HS-27A (cell line): ENCODE results near the gene GNG12.
A peak's percentile ranks its signal among the peaks of the same experiment; 100 is the strongest.
"Not testable (repeated sequence)": the region's sequence is repeated elsewhere in the genome, so short reads cannot be mapped to it uniquely, and the experiment has no call there.

Experiments used
- DNase-seq: peaks from one replicate; pipeline ENCODE4 v3.0.0-alpha.2; 2012; ENCODE audit warnings: low read depth, missing footprints

GNG12 gene

DNA sequence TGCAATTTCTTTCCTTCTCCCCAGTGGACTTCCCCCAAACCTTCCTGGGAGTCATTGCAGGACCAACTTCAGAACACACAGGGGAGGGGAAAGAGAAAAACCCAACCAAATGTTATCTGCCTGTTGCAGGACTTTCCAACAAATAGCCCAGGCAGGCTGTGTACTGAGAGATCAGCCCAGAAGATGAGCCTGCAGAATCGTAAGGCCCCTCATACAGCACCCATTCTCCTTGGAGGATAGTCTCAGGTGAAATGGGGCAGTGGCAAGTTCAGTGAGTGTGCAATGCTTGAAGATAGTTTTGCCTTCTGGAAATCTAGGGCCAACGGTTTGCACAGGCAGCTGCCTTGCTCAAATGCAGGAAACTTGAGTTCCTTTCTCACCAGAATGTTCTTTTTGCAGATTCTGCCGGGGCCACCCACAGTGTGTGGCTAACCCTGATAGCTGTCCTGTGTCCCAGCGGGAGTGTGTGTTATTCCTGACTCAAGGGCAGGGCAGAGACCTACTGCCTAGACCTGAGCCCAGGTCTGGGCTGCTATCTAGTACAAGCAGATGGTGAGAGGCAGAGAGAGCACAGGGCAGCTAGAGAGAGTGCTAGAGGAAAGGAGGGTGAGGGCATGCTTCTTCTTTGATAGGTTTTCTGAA lies 99.5 kb downstream of the GNG12 start:
- DNase-seq, result no peak

DNA sequence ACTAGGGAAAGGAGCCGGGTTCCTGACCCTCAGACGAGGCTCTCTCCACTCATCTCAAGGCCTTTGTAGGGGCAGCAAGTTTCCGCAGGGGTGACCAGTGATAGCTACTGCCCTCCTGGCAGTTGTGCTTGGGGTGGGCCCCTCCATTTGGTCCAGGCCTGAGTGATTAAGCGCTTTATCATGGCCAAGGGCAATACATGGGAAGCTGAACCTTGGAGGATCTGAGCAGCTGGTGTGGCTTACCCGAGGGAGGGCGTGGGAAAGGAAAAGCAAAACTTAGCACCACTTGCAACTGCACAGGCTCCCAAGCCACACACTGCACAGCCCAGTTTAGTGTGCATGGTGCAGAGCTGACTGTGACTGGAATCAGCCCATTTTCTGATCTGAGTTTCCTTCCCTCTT lies 100.5 kb downstream of the GNG12 start:
- no peak for DNase-seq

DNA sequence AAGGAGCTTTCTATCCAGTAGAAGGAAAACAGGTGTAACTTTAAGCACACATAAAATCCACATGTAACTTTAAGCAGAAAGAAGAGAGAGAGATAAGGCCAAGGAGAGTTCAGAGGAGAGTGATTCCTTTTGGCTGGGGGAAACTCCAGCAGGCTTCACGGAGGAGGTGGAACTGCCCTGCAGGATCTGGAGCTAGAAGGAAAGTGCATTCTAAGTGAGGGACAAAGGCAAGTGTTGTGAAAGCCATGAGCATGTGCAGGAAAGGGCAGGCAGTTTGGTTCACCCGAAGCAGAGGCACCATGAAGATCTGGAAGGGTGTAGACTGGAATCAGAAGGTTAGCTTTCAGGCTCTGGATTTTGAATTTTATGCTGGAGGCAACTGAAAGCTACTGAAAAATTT lies 101.9 kb downstream of the GNG12 start:
- DNase-seq, result no peak

DNA sequence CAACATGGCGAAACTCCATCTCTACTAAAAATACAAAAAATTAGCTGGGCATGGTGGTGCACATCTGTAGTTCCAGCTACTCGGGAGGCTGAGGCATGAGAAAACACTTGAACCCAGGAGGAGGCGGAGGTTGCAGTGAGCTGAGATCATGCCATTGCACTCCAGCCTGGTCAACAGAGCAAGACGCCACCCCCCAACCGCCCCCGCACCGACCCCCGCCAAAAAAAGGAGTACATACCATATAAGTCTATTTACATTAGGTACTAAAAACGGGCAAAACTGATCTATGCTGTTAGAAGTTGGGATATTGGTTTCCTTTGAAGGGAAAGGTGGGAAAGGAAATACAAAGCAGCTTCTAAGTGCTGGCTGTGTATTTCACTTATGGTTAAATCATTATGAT lies 103.0 kb downstream of the GNG12 start:
- not testable (repeated sequence) for DNase-seq

DNA sequence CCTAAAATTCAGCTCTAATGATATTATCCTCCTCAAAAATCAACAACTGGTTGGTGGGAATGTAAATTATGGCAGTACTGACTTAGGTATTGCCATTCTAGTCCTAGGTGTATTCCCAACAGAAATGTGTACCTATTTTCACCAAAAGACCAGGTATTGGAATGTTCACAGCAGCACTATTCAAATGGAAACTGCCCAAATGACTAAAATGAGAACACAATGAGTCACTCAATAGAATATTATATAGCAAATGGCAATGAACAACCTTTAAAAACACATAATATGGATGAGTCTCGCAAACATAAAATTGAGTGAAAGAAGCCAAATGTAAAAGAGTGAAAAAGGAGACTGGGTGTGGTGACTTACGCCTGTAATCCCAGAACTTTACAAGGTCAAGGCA lies 103.4 kb downstream of the GNG12 start:
- no peak for DNase-seq

DNA sequence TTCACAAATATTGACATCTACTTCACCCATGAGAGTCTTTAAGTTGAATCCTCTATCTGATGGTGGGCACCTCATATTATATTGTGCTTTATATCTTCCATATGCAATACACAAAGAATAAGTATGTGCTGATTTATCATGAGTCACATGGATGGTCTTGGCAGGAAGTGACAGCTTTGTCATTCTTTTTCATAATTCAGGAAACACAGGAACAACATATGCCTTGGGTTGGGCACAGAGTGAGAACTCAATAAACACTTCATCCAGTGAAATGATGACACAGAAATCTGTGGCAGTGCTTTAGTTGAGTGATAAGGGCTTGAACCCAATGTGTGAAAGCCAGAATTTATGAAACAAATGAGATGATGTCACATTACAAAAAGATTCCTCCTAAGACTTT lies 107.0 kb downstream of the GNG12 start:
- DNase-seq, result no peak

DNA sequence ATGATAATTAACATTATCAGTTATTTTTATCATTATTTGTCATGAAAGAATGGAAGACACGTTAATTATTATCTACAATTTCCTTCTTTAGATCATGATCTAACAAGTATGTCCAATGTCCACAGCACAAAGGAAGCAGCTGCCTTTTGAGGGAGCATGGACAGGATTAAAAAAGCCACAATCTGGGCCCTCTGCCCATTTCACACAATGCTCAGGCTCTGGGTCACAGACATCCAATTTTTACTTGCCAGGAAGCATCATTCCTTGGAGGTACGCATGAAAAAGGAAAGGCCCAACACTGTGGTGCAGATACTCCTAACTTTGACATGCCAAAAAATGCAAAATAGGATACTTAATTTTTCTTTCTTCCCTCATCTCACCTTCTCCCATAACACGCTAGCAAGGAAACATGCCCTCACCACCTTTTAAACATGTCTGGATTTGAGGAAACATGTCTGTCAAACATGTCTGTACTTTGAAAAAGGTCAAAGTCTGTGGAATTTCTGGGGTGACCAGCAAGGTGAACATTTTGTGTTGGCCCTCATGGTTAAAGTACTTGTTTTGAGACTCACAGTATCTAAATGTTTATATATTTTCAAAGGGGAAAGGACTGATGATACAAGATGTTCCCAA lies 108.2 kb downstream of the GNG12 start:
- DNase-seq, result peak; percentile 74

DNA sequence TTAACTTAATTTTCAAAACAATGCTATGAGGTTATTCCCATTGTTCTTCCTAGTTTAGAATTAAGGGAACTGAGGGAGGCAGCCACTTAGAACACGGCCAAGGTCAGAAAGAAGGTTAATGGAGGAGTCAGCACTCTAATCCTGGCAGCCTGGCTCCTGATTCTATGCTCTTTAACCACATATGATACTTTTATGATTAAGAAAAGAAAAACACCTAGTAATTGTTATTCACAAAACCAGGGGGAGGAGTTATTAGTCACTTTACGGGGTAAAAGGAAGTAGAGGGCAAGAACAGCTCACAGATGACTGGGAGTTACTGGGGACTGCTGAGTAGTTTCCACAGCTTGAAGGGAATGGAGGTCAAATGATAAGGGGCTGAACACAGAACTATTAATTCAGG lies 109.6 kb downstream of the GNG12 start:
- no peak for DNase-seq

DNA sequence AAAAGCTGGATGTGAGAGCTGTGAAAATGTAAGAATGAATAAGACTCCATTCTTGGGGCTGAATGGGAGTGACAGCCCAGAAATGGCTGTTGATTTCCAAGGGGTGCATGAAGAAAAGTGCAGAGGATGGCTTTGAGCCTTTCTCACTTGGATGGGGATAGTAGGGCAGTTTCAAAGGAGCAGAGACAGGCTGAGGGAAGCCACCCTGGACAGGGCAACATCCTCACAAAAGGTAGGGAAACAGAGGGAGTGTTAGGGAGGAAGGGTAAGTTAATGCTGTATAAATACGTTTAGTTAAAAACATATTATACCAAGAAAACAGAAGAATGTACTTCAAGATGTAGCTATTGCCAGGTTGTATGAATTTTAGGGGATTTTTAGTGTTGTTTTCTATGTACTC lies 110.1 kb downstream of the GNG12 start:
- no peak for DNase-seq

DNA sequence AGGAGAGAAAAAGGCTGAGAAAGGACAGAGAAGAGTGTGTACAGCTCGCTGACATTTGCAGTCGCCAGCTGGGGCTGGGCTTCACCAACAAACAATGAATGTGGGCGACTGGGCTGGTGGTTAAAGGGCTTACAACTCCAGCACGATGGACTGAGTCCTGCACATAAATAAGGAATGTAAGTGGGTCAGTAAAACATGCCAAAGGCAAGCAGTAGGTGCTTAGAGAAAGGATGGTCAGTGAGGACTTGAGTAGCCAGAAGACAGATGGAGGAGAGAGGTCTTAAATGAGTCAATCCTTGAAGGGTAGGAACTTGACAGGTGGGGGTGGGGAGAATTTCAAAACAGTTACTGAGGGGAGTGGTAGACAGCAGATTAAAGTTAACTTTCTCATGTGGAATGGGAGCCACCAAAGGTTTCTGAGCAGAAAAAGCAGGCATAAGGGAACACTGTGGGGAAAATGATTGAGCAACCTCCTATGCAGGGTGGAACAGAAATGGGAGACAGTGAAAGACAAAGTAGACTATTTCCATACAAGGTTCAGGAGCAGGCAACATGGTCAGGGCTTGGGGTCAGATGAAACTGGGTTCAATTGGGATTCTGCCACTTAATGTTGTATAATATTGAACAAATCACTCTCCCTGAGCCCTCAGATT lies 110.8 kb downstream of the GNG12 start:
- DNase-seq, result no peak

DNA sequence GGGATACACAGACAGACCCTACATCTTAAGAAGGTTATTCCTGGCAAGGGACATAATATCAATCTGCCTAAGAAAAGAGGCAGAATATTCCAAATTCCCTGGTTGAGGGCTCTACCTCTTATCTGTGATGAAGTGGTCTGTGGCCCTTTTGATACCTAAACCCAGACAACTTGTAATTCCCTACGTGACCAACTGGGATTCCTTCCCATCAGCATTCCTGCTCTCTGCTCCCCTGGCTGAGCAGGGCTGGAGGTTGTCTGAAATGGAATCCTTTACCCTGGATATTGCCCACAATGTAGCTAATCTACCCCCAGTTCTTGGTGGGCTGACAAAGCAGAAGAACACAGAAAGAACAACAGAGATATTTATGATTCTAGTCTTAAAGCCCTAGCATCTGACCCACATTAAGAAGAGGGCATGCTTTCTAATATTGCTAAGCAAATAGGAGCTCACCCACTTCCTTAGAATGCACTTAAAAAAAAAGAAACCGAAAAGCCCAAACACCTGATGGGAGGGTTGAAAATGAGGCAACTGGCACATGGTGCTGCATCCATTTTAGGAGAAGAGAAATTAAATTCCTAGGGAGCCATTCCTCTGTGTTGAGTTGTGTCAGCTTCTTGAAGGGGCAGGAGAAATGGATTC lies 111.5 kb downstream of the GNG12 start:
- DNase-seq, result no peak

DNA sequence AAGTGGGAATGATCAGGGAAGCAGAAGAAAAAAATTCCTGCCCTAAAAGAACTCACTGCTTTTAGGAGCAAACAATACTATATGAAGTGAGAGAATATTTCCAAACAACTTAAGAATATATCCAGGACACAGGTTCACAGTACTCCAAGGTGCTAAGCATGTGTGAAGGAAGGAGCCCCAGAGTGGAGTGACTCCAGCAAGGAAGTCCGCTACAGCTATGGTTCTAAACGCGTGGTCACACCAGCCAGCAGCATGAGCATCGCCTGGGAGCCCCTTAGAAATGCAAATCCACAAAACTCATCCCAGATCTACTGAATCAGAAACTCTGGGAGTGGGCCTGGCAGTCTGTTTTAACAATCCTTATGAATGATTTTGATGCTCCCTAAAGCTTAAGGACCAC lies 112.2 kb downstream of the GNG12 start:
- no peak for DNase-seq

DNA sequence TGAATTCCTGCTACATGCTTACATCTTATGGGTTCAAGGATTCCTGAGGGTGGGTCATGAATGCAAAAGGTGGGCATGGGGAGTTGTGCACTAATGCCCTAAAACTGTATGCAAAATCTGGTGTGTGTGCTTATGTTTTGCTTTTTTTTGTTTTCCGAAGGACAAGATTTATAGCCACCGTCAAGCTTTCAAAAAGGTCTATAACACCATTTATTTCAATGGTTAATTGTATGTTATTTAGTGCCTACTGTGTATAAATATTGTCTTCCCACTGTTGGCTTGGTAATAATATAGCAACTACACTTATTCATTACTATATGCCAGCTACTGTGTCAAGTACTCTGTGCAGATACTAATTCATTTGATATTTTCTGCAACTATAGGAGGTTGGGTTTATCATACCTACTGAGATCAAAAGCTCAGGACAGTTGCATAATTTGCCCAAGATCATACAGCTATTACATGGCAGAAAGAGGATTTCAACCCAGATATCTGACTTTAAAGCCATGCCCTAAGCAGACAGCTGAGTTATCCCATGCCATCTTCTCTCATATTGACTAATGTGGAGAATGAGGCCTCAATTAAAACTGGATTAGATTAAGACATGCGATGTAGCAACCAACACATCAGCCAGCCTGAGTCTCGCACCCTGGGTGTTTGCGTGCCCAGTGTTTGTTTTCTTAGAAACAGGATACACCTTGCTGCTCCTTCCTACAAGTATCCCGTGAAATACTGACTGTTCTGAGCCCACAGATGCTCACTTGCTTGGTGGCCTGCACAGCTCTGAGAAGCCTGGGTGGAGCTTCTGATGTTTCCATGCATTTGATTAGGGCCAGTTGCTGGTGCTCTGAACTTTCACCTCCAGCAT lies 113.7 kb downstream of the GNG12 start:
- DNase-seq, result no peak

DNA sequence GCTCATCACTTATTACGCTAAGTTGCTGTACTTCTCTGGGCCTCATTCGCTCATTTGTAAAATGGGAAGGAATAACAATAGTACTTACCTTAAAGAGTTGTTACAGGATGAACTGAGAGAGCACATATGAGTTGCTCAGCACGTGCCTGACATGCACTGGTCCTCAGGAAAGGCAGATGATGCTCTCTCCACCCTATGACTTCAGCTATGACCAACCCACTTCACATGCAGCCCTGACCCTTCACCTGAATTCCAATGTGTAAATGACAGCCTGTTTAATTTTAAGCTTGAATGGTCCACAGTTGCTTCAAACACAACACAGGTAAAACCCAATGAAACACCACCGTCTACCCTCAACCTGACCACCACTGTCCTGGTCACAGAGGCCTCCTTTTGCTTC lies 115.4 kb downstream of the GNG12 start:
- DNase-seq, result no peak

DNA sequence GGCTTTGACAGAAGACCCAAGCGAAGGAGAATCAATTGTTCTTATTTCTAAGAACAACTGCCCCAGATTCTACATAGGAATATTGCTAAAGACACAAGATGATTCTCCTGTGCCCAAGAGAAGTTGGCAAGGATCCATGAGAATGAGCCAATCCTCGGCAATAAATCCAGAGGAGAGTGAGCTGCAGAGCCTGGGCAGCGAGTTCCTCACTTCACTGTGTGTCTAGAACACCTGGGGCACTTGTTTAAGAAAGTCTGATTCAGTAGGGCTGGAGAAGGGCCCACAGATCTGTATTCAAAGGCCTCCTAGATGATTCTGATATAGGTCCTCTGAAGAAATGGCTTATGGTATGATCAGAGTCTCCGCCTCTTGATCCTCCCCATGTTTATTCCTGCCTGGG lies 116.5 kb downstream of the GNG12 start:
- no peak for DNase-seq

DNA sequence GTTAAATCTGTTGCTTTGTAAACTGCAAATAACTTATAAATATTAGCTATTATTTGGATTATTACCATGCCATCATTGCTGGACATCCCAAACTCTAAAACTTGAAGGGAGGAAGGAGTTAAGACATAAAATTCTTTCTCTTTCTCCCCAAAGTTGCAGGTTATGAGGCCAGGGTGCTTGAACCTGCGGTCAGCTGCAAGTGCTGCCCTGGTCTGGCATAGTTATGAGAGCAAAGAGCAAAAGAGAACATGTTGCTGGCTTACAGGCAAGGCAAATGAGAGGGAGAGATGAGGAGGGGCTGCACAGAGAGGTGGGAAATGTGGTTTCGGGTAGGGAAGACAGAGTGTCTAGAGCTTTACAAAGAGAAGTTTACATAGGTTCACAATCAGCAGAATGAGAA lies 117.4 kb downstream of the GNG12 start:
- no peak for DNase-seq

DNA sequence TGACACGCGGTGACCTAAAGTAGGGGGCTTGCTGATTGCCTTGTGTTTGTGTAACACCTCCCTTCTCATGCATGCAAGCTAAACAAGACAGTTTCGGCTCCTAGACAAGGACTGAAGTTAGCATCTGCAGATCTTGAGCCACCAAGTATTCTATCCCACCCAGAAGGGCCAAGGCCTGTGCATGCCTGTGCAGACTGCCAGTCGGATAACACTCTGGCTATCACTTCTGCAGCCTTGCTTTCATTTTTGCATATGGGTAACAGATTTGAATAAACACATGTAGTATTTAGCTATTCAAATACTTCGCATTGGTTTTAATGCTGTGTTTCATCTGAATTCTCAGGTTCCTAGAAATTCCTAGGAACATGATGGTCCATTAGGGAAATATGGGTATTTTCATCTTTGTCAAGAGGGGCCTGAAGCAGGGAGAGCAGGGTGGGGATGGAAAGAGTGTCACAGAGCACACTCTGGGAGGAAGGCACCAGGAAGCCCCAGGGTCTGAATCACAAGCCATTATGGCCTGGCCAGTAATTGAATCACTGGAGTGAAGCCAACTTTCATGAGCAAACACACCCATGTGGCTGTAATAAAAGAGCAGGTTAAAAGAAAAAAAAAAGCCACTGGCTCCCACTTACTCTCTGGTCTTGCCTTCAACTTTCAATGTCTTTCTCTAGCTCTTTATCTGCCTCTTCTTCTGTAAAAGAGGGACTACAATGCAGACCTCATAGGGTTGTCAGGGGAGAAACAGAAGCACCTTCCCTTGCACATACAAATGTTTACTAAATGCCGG lies 120.0 kb downstream of the GNG12 start:
- peak; percentile 69 for DNase-seq

DNA sequence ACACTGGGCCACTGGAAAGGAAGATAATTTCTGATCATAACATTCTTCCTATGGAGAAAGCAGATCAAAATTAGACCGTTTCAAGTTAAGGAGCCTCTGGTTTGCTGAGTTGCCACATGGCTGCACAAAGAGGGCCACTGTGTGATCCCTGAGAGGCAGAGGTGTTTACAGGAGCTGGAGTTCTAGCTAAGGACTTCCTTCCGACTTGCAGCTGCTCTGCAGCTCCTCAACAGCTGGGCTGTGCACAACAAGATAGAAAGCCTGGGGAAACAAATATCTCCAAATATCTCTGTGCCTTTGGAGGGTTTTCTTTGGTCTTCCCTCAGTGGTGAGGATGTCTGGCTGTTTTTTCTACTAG lies 121.4 kb downstream of the GNG12 start:
- no peak for DNase-seq

DNA sequence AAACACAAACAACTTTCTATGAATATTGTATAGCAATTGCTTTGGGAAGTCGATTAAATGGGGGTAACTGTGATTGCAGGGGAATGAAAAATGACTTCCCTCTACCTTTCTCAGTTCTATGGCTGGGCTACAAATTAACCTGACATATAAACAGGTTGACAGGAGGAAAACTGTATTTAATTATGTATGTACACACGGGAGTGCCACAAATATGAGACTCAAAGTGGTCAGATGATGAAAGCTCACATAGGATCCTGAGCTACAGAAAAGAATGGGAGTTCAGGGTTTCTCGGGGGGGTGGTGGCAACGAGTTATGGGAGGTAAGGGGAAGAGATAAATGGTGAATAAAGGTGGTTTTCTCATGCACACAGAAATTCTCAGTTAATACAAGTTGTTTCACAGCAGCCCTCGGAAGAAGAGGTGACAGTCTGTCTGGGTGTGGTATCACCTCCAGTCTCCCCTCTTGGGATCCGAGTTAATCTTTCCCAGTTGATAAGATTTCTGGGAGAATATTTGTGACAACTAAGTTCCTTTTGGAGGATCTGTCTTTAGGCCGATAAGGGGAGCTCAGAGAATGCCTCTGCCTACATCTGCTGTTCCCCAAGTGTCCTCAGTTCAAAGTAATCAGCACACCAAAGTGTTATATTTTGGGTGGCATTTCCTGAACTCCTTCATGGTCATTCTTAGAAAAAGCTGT lies 122.0 kb downstream of the GNG12 start:
- DNase-seq, result no peak

DNA sequence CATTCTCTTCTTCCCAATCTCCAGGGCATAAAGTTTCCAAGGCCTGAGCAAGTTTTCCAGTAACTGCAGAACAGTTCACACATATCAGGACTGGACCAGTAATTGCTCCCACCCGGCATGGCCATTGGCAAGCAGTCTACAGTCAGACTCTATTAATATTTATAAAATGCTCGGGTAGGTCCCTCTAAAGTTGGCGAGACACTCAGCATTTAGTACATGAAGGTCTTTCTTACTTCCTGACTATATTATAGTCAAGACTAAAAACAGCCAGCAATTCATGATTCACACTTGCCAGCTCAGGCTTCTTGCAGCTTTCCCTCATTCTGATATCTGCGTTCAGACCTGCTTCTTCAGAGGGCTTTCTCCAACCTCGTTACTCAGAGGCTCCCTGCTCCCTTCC lies 122.8 kb downstream of the GNG12 start:
- DNase-seq, result no peak

DNA sequence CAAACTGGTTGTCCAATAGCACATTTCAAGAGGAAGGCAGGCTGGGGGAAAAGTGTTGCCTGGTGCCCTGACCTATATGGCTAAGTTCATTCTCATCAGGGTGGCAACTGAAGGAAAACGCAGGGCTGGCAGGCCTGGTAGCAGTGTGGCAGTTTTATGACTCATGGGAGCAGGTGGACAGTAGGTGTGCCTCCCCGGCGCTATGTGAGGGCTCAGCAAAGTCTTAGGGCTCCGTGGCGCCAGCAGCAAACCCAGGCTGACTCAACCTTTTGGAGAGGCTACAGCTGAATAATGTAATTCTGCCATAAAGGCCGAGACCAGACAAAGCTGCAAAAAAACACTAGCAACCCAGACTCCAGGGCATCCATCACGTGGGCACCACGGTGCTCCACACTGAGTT lies 124.7 kb downstream of the GNG12 start:
- no peak for DNase-seq
